Dermis blood vessel endothelial cell (primary cell): Measurements from ENCODE around the gene PPBP. TPM values are rescaled to one million over a fixed set of nuclear protein-coding genes. Genes with fewer than 3 reads are reported as not detected.

Source experiments
- DNase-seq: peaks from one replicate; pipeline ENCODE4 v3.0.0; 2010
- total RNA-seq: library from RNA; depleted of rRNA; stranded (reverse); fragments of >200 nt; gene quantifications from 2 replicates; pipeline ENCODE4 v1.2.3, GENCODE V29; 2014

Gene PPBP
- total RNA-seq, 1 donor from 2014 or later: not detected

DNA sequence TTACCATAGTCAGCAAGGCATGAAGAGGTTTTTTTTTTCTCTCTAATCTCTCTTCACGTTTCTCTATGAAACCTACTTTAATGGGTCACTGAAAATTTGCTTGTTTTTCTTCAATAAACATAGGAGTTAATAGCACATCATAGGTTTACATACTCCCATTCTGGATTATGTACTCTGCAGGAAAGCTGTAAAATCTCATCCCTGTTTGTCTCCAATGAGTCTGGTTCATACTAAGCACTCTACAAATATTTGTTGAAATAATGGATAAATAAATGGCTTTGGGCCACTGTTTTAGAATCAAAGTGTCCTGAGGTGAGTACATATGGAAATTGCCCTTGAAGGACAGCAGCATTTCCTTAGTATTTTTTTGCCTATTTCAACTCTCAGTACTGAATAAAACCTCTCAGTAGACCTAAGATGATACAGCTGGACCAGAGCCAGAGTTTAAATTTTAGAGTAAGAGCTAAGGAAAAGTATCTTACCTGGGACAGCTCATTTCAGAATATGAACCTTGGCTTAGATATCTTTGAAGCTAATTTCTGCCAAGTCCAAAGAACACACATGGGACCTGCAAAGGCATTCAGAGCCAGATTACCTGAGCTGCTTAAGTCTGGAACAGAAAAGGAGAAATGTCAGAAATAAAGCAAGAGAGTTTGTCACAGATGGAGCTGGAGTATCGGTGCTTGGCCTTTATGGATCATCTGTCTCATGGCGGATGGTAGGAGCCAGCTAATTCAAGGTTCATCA, 40.6 kb downstream of the PPBP start:
- no peak for DNase-seq

DNA sequence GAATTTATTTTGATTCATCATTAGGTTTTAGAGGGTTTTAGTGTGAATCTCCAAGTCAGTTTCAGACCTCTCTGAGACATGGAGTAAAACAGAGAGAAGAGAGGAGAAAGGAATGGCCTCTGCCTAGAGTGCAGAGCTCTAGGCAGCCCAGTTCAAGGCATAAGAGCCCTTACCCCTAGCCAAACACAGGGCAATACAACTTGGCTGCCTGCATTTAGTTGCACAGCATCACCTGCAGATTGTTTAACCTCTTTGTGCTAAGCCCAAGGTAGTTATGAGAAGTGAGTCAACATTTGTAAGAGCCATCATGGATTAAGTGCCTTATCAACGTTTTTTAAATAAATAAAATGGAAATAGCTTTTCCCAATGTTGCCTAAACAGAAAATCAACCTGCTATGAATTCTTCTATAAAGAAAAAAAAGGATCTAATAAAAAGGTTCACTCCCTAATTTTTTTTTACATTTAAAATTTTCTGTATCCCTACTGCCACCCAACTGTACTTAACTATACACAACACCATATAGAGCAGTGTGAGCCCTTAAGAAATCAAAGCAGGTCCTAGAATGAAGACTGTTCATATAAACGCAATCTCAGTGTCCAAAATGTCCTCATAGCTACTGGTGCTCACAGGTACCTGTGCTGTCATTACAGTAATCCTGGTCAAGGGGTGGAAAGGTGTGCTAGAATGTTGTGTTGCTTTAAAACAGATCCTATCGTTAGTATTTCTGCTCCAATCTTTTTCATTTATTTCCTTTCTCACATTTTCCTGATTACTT, 42.1 kb downstream of the PPBP start:
- no peak for DNase-seq

DNA sequence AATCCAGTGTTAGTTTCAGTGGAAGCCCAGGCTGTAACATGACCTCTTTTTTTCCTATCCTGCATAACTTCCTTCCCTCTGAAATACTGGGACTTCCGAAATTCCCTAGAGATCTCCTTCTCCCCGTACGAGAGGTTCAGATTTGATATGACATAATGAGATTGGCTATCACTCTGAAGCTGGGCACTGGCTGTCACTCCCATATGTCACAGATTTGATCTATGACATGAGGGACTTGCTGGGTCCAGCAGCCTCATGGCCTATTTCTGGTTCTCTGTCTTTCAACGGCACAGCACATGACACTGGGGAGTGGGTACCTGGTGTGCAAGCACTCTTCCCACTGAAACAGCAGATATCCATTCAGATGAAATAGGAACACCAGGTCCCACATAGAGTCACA, 42.9 kb downstream of the PPBP start:
- no peak for DNase-seq

DNA sequence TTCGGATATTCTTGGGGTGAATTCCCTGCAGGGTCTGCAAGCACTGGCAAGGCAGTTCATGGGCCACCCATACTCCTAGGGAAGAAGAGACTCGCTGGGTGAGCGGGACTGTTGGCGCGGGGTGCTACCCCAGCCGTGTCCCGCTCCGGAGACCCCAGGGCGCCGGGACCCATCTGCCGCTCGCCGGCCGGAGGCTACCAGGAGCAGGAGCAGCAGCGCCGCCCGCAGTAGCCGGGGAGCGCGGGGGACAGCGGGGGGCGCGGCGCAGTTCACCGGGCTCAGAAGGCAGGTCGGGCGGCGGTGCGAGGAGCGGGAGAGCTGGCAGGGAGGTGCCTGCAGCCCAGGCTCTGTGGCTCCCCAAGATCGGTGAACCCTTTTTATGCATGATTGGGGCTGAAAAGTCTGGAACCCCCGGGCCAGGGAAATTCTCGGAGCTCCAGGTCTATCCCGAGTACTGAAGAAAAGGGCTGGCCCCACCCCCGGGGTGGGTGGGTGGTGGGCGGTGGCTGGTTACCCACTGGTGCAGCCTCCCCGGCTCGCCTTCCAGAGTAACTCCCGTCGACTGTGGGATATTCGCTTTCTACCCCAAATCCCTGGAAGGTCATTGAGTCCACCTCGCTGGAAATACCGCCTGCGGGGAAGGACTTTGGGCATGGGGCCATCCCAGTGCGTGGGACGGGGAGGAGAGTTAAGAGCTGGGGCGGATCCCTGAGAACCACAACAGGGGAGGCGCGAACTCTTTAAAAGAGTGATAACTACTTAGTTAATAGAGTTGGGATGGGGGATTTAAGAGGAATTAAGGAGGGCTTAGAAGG, 43.7 kb downstream of the PPBP start:
- peak; percentile 25 for DNase-seq

DNA sequence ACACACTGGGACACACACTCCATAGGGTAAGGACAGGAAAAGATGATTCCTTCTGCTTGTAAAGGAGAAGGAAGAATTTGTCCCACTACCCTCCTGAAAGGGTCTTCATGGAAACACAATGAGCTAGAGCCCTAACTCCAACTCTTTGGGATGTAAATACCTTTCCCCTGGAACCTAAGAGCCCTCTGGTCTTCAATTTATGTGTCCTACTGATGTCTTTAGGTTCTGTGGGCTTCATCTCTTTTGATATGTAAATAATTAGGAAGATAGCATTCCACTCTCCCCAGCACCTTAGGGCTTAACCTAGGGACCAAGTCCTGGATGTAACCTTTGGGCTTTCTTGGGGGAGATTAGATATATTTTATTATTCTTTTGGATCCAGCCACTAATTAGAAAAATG, 44.4 kb downstream of the PPBP start:
- DNase-seq: no peak

DNA sequence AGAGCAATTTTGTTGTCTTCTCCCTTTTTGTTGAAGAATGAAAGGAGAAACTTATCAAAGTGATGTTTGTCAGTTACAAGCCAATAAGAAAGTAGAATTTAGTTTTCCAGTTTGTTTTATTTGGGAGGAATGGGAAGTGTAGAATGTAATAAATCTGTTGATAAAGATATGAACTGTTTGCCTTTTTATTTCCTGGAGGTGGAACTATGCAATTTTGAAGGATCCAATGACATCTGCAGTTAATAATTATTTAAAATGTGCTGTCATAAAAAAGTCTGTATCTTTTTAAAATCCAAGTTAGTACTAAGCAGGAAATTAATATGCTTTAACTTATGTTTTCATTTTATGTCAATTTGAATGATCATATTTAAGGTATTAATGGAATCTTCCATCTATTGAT, 51.0 kb downstream of the PPBP start:
- DNase-seq: no peak

Other genes starting within 250 kb of the PPBP start
- gene CXCL8, start 247.6 kb downstream of the PPBP start, total RNA-seq: 21.0 and 47.1 TPM in 2 replicates
- 0.37 and 0.68 TPM in 2 replicates for gene CXCL6, start 151.5 kb downstream of the PPBP start, total RNA-seq
- gene PF4V1, start 134.9 kb downstream of the PPBP start, total RNA-seq: 0.34 TPM in 1 of 2 replicates, not detected in the other
- gene CXCL1, start 118.8 kb downstream of the PPBP start, total RNA-seq: 11.4 and 16.5 TPM in 2 replicates
- gene PF4, start 6.2 kb downstream of the PPBP start, total RNA-seq: not detected in 2 replicates
- gene CXCL5, start 10.5 kb upstream of the PPBP start, total RNA-seq: 0.23 and 0.51 TPM in 2 replicates
- gene CXCL3, start 50.5 kb upstream of the PPBP start, total RNA-seq: 0.37 and 0.85 TPM in 2 replicates
- gene CXCL2, start 111.0 kb upstream of the PPBP start, total RNA-seq: 1.2 and 5.6 TPM in 2 replicates
- gene MTHFD2L, start 169.9 kb upstream of the PPBP start, total RNA-seq: 19.8 and 33.5 TPM in 2 replicates